Suprapubic skin (tissue), 3 donors: ENCODE measurements around the gene HTR3A.

Experiments
- CTCF ChIP-seq, 2 donors: fragments of 200-600 bp in 1 of 2; fragments of 450-650 bp in 1 of 2; sonication (generic) in 1 of 2; IDR thresholded peaks; one replicate each; pipeline ENCODE4 v1.5.1; 2016 to 2019; ENCODE audit warnings: antibody characterized with exemption in 2 of 2, mild to moderate bottlenecking in 1 of 2, moderate library complexity in 1 of 2
- EP300 ChIP-seq: sonication (generic); formaldehyde crosslinking; IDR thresholded peaks from one replicate; pipeline ENCODE4 v1.6.1; 2017; ENCODE audit warnings: antibody characterized with exemption
- POLR2A ChIP-seq, 2 donors: fragments of 450-650 bp; IDR thresholded peaks; one replicate each; pipeline ENCODE4 v1.6.1; 2017; ENCODE audit warnings: antibody characterized with exemption in 2 of 2, mild to moderate bottlenecking in 2 of 2, moderate library complexity in 2 of 2

- TF ChIP-seq POLR2A (IDR thresholded peaks at IDR 0.05) (no peak), CTCF (IDR thresholded peaks at IDR 0.05) (no peak), EP300 (no peak)
Observed at GRCh38 chr11:113992459-113993110, 17.7 kb downstream of the HTR3A start.
